Stimulated activated CD4-positive, alpha-beta T cell treated with anti-CD3 and anti-CD28 coated beads, Interleukin-4, amount 100 ng/mL, for 48 hours (primary cell): ENCODE measurements around the gene CCBE1.

Experiments
- DNase-seq, 2 donors: peaks; one replicate each; pipeline ENCODE4 v3.0.0-alpha.2; 2020; ENCODE audit warnings: low read depth in 2 of 2

The CCBE1 gene

GRCh38 chr18:59619816-59620215 lies 77.4 kb downstream of the CCBE1 start:
- no peak for DNase-seq

GRCh38 chr18:59617468-59617932 lies 79.7 kb downstream of the CCBE1 start:
- no peak for DNase-seq

- DNase-seq, result no peak
Observed at GRCh38 chr18:59616501-59616900, 80.7 kb downstream of the CCBE1 start.

- no peak for DNase-seq
Observed at GRCh38 chr18:59613903-59614302, 83.3 kb downstream of the CCBE1 start.

- DNase-seq, result no peak
Observed at GRCh38 chr18:59612381-59612780, 84.8 kb downstream of the CCBE1 start.

- DNase-seq, result no peak
Observed at GRCh38 chr18:59610546-59611140, 86.6 kb downstream of the CCBE1 start.

GRCh38 chr18:59609654-59610053 lies 87.6 kb downstream of the CCBE1 start:
- DNase-seq, result no peak

GRCh38 chr18:59607471-59607870 lies 89.8 kb downstream of the CCBE1 start:
- DNase-seq, result no peak

- no peak for DNase-seq
Observed at GRCh38 chr18:59607078-59607379, 90.2 kb downstream of the CCBE1 start.

GRCh38 chr18:59606193-59607077 lies 90.8 kb downstream of the CCBE1 start:
- DNase-seq, result no peak

GRCh38 chr18:59605633-59606192 lies 91.5 kb downstream of the CCBE1 start:
- DNase-seq, result no peak

- no peak for DNase-seq
Observed at GRCh38 chr18:59604877-59605276, 92.3 kb downstream of the CCBE1 start.

- no peak for DNase-seq
Observed at GRCh38 chr18:59597049-59597448, 100.2 kb downstream of the CCBE1 start.

- DNase-seq, result no peak
Observed at GRCh38 chr18:59593291-59593717, 103.9 kb downstream of the CCBE1 start.

GRCh38 chr18:59592624-59593023 lies 104.6 kb downstream of the CCBE1 start:
- no peak for DNase-seq

GRCh38 chr18:59582395-59582794 lies 114.8 kb downstream of the CCBE1 start:
- no peak for DNase-seq

- no peak for DNase-seq
Observed at GRCh38 chr18:59579509-59579908, 117.7 kb downstream of the CCBE1 start.

GRCh38 chr18:59577386-59577655 lies 119.9 kb downstream of the CCBE1 start:
- DNase-seq, result no peak

GRCh38 chr18:59576541-59577385 lies 120.5 kb downstream of the CCBE1 start:
- DNase-seq, result no peak

- no peak for DNase-seq
Observed at GRCh38 chr18:59575995-59576394, 121.2 kb downstream of the CCBE1 start.

- no peak for DNase-seq
Observed at GRCh38 chr18:59573962-59574361, 123.3 kb downstream of the CCBE1 start.

GRCh38 chr18:59571902-59572301 lies 125.3 kb downstream of the CCBE1 start:
- DNase-seq, result no peak
